GM19043 (cell line): ENCODE data around the gene EDEM2.
A peak's percentile ranks its signal among the peaks of the same experiment; 100 is the strongest.
"Not testable (repeated sequence)": the region's sequence is repeated elsewhere in the genome, so short reads cannot be mapped to it uniquely, and the experiment has no call there.

ENCODE experiments used
- ATAC-seq: cut with Tn5 transposase; IDR thresholded peaks from one replicate; pipeline ENCODE4 v1.9.1; 2021; ENCODE audit warnings: low read depth; ENCODE audit not compliant: unreplicated experiment

Gene EDEM2

GRCh38 chr20:35146920-35147574 is at the start of gene EDEM2:
EDEM2 (minus strand) TSS chr20:35147336; CDS start chr20:35147258, 78 bp downstream.
- ATAC-seq: peak; percentile 79

GRCh38 chr20:35196313-35196712 is 49.2 kb upstream of the EDEM2 start:
- ATAC-seq: no peak

GRCh38 chr20:35193031-35193791 is 46.1 kb upstream of the EDEM2 start:
- not testable (repeated sequence) for ATAC-seq

GRCh38 chr20:35192118-35192872 is 45.2 kb upstream of the EDEM2 start:
- no peak for ATAC-seq

GRCh38 chr20:35191419-35192117 is 44.4 kb upstream of the EDEM2 start:
- ATAC-seq: no peak

GRCh38 chr20:35190556-35190955 is 43.4 kb upstream of the EDEM2 start:
- ATAC-seq: no peak

GRCh38 chr20:35189223-35189622 is 42.1 kb upstream of the EDEM2 start:
- ATAC-seq: not testable (repeated sequence)

GRCh38 chr20:35187584-35188190 is 40.6 kb upstream of the EDEM2 start:
- no peak for ATAC-seq

- ATAC-seq: not testable (repeated sequence)
Measured at GRCh38 chr20:35186691-35187289, 39.7 kb upstream of the EDEM2 start.

GRCh38 chr20:35181731-35182130 is 34.6 kb upstream of the EDEM2 start:
- no peak for ATAC-seq

GRCh38 chr20:35180266-35180665 is 33.1 kb upstream of the EDEM2 start:
- no peak for ATAC-seq

- no peak for ATAC-seq
Measured at GRCh38 chr20:35179292-35180212, 32.4 kb upstream of the EDEM2 start.

GRCh38 chr20:35176132-35176531 is 29.0 kb upstream of the EDEM2 start:
- no peak for ATAC-seq

- no peak for ATAC-seq
Measured at GRCh38 chr20:35174458-35175216, 27.5 kb upstream of the EDEM2 start.

GRCh38 chr20:35173576-35174192 is 26.5 kb upstream of the EDEM2 start:
- ATAC-seq: no peak

GRCh38 chr20:35172434-35172806 is 25.3 kb upstream of the EDEM2 start:
- ATAC-seq: no peak

GRCh38 chr20:35171753-35172433 is 24.8 kb upstream of the EDEM2 start, which contains the start of gene PROCR:
PROCR (plus strand) TSS chr20:35172072; CDS start chr20:35172155, 83 bp downstream.
- ATAC-seq: no peak
